GM21526 (cell line): ENCODE data around the gene PRDM16.

Experiments used
- ATAC-seq: cut with Tn5 transposase; IDR thresholded peaks from one replicate; pipeline ENCODE4 v1.9.1; 2021; ENCODE audit warnings: moderate library complexity; ENCODE audit not compliant: unreplicated experiment, low FRiP score

PRDM16 gene

GRCh38 chr1:3051270-3052268 is 17.4 kb upstream of the PRDM16 start:
- no peak for ATAC-seq

- no peak for ATAC-seq
These were observed 16.5 kb upstream of the PRDM16 start for GRCh38 chr1:3052501-3052900.

- no peak for ATAC-seq
These were observed 15.5 kb upstream of the PRDM16 start for GRCh38 chr1:3053366-3053980.

- ATAC-seq = no peak
These were observed 15.0 kb upstream of the PRDM16 start for GRCh38 chr1:3053986-3054385.

GRCh38 chr1:3054474-3054873 is 14.5 kb upstream of the PRDM16 start:
- no peak for ATAC-seq

GRCh38 chr1:3055051-3055450 is 14.0 kb upstream of the PRDM16 start:
- no peak for ATAC-seq

- no peak for ATAC-seq
These were observed 12.4 kb upstream of the PRDM16 start for GRCh38 chr1:3056641-3057040.

- no peak for ATAC-seq
These were observed 10.6 kb upstream of the PRDM16 start for GRCh38 chr1:3058263-3059030.

- ATAC-seq = no peak
These were observed 8.9 kb upstream of the PRDM16 start for GRCh38 chr1:3060127-3060526.

GRCh38 chr1:3060601-3061551 is 8.1 kb upstream of the PRDM16 start:
- ATAC-seq = no peak

GRCh38 chr1:3061566-3061965 is 7.4 kb upstream of the PRDM16 start:
- ATAC-seq = no peak

- no peak for ATAC-seq
These were observed 6.9 kb upstream of the PRDM16 start for GRCh38 chr1:3061981-3062615.

GRCh38 chr1:3062616-3063378 is 6.2 kb upstream of the PRDM16 start:
- no peak for ATAC-seq

GRCh38 chr1:3063379-3064295 is 5.4 kb upstream of the PRDM16 start:
- no peak for ATAC-seq

- no peak for ATAC-seq
These were observed 4.6 kb upstream of the PRDM16 start for GRCh38 chr1:3064296-3064850.

- no peak for ATAC-seq
These were observed 4.1 kb upstream of the PRDM16 start for GRCh38 chr1:3064901-3065300.

- no peak for ATAC-seq
These were observed 3.6 kb upstream of the PRDM16 start for GRCh38 chr1:3065396-3065795.
